HepG2 (cell line): ENCODE data around the gene TMEM134. TPM values are rescaled to one million over a fixed set of nuclear protein-coding genes. Genes with fewer than 3 reads are reported as not detected.

Experiments used
- AGO1 ChIP-seq: fragments of 200-400 bp; formaldehyde crosslinking; IDR thresholded peaks from 2 replicates; pipeline ENCODE4 v1.6.1; 2017; ENCODE audit warnings: mild to moderate bottlenecking, low read depth, low read length, moderate library complexity; ENCODE audit not compliant: poor library complexity, severe bottlenecking
- ESRRA ChIP-seq: sonication (generic); formaldehyde crosslinking; IDR thresholded peaks from 2 replicates; pipeline ENCODE4 v1.5.1; 2020; ENCODE audit warnings: mild to moderate bottlenecking, low read depth, missing genetic modification reagents
- FOXJ3 ChIP-seq: sonication (generic); formaldehyde crosslinking; IDR thresholded peaks from 2 replicates; pipeline ENCODE4 v1.4.0; 2020; ENCODE audit warnings: missing genetic modification reagents, mild to moderate bottlenecking, borderline replicate concordance
- HOXA3 ChIP-seq: sonication (generic); formaldehyde crosslinking; IDR thresholded peaks from 2 replicates; pipeline ENCODE4 v1.5.0; 2020; ENCODE audit warnings: missing genetic modification reagents
- IRF2 ChIP-seq: IDR thresholded peaks from 2 replicates; pipeline ENCODE4 v1.6.1; 2018; ENCODE audit warnings: missing genetic modification reagents, missing compliant biosample characterization
- NAIF1 ChIP-seq: sonication (generic); formaldehyde crosslinking; IDR thresholded peaks from 2 replicates; pipeline ENCODE4 v1.5.0; 2020; ENCODE audit warnings: mild to moderate bottlenecking, missing genetic modification reagents, borderline replicate concordance
- PRDM4 ChIP-seq: sonication (generic); formaldehyde crosslinking; IDR thresholded peaks from 2 replicates; pipeline ENCODE4 v1.9.0; 2021; ENCODE audit warnings: missing genetic modification reagents, borderline replicate concordance
- SAFB2 ChIP-seq: sonication (generic); formaldehyde crosslinking; IDR thresholded peaks from 2 replicates; pipeline ENCODE4 v1.5.1; 2020; ENCODE audit warnings: missing genetic modification reagents, low read depth, mild to moderate bottlenecking, borderline replicate concordance
- SAP130 ChIP-seq: IDR thresholded peaks from 2 replicates; pipeline ENCODE4 v1.6.1; 2016; ENCODE audit warnings: low read depth
- TBX2 ChIP-seq: sonication (generic); formaldehyde crosslinking; IDR thresholded peaks from 2 replicates; pipeline ENCODE4 v1.5.0; 2020; ENCODE audit warnings: missing genetic modification reagents, mild to moderate bottlenecking, borderline replicate concordance
- TGIF2 ChIP-seq: IDR thresholded peaks from 2 replicates; pipeline ENCODE4 v1.6.1; 2016; ENCODE audit warnings: control low read depth, missing compliant biosample characterization
- ZC3H13 ChIP-seq: sonication (generic); formaldehyde crosslinking; IDR thresholded peaks from 2 replicates; pipeline ENCODE4 v1.8.1; 2023; ENCODE audit warnings: mild to moderate bottlenecking, missing genetic modification reagents, moderate library complexity
- ZFP1 ChIP-seq: IDR thresholded peaks from 2 replicates; pipeline ENCODE4 v1.6.1; 2016
- ZFP90 ChIP-seq: sonication (generic); formaldehyde crosslinking; IDR thresholded peaks from 2 replicates; pipeline ENCODE4 v1.8.0; 2022; ENCODE audit warnings: missing genetic modification reagents, mild to moderate bottlenecking, inconsistent platforms, borderline replicate concordance
- ZHX1 ChIP-seq: sonication (generic); formaldehyde crosslinking; IDR thresholded peaks from 2 replicates; pipeline ENCODE4 v1.8.1; 2022; ENCODE audit warnings: low read depth, mild to moderate bottlenecking, missing genetic modification reagents
- ZNF276 ChIP-seq: sonication (generic); formaldehyde crosslinking; IDR thresholded peaks from 2 replicates; pipeline ENCODE4 v1.4.0; 2020; ENCODE audit warnings: mild to moderate bottlenecking, low read depth, missing genetic modification reagents
- ZNF337 ChIP-seq: sonication (generic); formaldehyde crosslinking; IDR thresholded peaks from 2 replicates; pipeline ENCODE4 v1.5.1; 2020; ENCODE audit warnings: missing genetic modification reagents, low read depth, mild to moderate bottlenecking, borderline replicate concordance
- ZNF432 ChIP-seq: sonication (generic); formaldehyde crosslinking; IDR thresholded peaks from 2 replicates; pipeline ENCODE4 v1.5.0; 2020; ENCODE audit warnings: missing genetic modification reagents, mild to moderate bottlenecking, borderline replicate concordance
- ZNF441 ChIP-seq: sonication (generic); formaldehyde crosslinking; IDR thresholded peaks from 2 replicates; pipeline ENCODE4 v1.7.0; 2021; ENCODE audit warnings: missing genetic modification reagents, borderline replicate concordance
- ZNF615 ChIP-seq: sonication (generic); formaldehyde crosslinking; IDR thresholded peaks from 2 replicates; pipeline ENCODE4 v1.5.0; 2020; ENCODE audit warnings: mild to moderate bottlenecking, missing genetic modification reagents, borderline replicate concordance
- ZNF800 ChIP-seq: sonication (generic); formaldehyde crosslinking; IDR thresholded peaks from 2 replicates; pipeline ENCODE4 v1.4.0; 2020; ENCODE audit warnings: missing genetic modification reagents
- polyA plus RNA-seq, 8 experiments: library from polyadenylated mRNA; depleted of rRNA in 3 of 8; stranded (reverse) in 7 of 8; unstranded in 1 of 8; fragments of >200 nt; fragmentation: Illumina TruSeq in 4 of 8; extraction: Trizol in 4 of 8; gene quantifications; 2 replicates each; pipeline versions ENCODE4 v1.2.1 to v1.2.3, GENCODE V29; 2011 to 2016; ENCODE audit warnings: low read depth in 4 of 8, missing spikeins in 1 of 8, mixed read lengths in 1 of 8; ENCODE audit not compliant: insufficient read depth in 1 of 8
- total RNA-seq, 5 experiments: library from RNA; depleted of rRNA; stranded (reverse); fragments of >200 nt; fragmentation: Illumina TruSeq; extraction: Trizol; gene quantifications; 2 replicates each; pipeline ENCODE4 v1.2.3, GENCODE V29; 2016; ENCODE audit warnings: low read depth in 1 of 5

Gene TMEM134
- total and polyA plus RNA-seq, 2 of the 13 experiments (the other 11 are each of a cell fraction or from before 2014, with no cell fraction given): 6.9 to 26.9 TPM

- TF ChIP-seq ZHX1 (CRISPR knock-in tag) (no peak), AGO1 (no peak), ZNF432 (no peak), HOXA3 (CRISPR knock-in tag) (no peak), SAP130 (CRISPR knock-in tag) (peak; percentile 49), ESRRA (CRISPR knock-in tag) (peak; percentile 28; the same call in 1 of the 2 replicates), TGIF2 (CRISPR knock-in tag) (no peak), IRF2 (CRISPR knock-in tag) (no peak), TBX2 (peak; percentile 70), NAIF1 (CRISPR knock-in tag) (peak; percentile 32; the same call in 1 of the 2 replicates), FOXJ3 (CRISPR knock-in tag) (peak; percentile 17; the same call in 1 of the 2 replicates), ZFP90 (CRISPR knock-in tag) (no peak; the same call in 1 of the 2 replicates), ZNF337 (CRISPR knock-in tag) (no peak), ZNF441 (0 out of 2 replicates have a peak, but pooled peaks have one; percentile 32), ZC3H13 (CRISPR knock-in tag) (no peak), ZNF276 (CRISPR knock-in tag) (no peak), ZNF800 (CRISPR knock-in tag) (no peak; the same call in 1 of the 2 replicates), SAFB2 (no peak; the same call in 1 of the 2 replicates), ZNF615 (CRISPR knock-in tag) (no peak; the same call in 1 of the 2 replicates), PRDM4 (CRISPR knock-in tag) (no peak), ZFP1 (CRISPR knock-in tag) (no peak)
Measured at GRCh38 chr11:67507864-67508485, 38.9 kb upstream of the TMEM134 start, which contains the start of gene CDK2AP2 (continued).
